Activated CD8-positive, alpha-beta memory T cell treated with anti-CD3 and anti-CD28 coated beads, Interleukin-2, amount 50 U/mL, for 1 hour (primary cell): ENCODE data around the gene FAF2.
"Not testable (repeated sequence)": the region's sequence is repeated elsewhere in the genome, so short reads cannot be mapped to it uniquely, and the experiment has no call there.

Experiments
- DNase-seq: peaks from one replicate; pipeline ENCODE4 v3.0.0-alpha.2; 2020; ENCODE audit errors: extremely low read depth

FAF2 gene

GRCh38 chr5:176454724-176455394, 6.7 kb downstream of the FAF2 start:
- DNase-seq, result no peak

DNA sequence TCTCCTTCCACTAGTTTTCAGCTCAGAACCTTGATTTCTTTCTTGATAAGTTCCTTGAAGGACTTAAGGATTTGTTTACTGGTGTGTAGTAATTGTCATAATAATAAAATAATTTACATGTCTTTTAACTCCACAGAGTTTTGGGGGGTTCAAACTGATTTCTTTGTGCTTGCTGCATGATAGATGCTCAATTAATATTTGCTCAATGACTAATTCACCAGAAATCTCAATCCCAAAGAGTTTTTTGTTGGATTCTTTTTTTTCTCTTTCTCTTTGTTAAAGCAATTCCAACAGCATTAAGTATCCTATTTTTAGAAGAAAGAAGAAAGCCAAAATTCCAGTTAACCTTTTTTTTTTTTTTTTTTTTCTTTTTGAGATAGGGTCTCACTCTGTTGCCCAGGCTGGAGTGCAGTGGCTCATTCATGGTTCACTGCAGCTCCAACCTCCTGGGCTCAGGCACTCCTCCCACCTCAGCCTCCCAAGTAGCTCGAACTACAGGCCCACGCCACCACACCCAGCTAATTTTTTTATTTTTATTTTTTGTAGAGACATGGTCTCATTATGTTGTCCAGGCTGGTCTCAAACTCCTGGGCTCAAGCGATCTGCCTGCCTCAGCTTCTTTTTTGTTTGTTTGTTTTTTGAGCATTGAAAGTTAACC, 10.8 kb downstream of the FAF2 start:
- no peak for DNase-seq

DNA sequence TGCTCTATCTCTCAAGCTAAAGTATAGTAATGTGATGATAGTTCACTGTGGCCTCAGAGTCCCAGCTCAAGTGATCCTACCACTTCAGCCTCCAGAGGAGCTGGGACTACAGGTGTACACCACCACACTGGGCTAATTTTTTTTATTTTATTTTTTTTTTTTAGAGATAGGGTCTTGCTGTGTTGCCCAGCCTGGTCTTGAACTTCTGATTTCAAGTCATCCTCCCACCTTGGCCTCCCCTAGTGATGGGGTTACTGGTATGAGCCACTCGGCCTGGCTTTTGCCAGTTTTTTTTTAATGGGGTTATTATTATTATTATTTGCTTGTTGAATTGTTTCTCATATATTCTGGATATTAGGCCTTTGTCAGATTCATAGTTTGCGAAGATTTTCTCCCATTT, 13.2 kb downstream of the FAF2 start:
- no peak for DNase-seq

DNA sequence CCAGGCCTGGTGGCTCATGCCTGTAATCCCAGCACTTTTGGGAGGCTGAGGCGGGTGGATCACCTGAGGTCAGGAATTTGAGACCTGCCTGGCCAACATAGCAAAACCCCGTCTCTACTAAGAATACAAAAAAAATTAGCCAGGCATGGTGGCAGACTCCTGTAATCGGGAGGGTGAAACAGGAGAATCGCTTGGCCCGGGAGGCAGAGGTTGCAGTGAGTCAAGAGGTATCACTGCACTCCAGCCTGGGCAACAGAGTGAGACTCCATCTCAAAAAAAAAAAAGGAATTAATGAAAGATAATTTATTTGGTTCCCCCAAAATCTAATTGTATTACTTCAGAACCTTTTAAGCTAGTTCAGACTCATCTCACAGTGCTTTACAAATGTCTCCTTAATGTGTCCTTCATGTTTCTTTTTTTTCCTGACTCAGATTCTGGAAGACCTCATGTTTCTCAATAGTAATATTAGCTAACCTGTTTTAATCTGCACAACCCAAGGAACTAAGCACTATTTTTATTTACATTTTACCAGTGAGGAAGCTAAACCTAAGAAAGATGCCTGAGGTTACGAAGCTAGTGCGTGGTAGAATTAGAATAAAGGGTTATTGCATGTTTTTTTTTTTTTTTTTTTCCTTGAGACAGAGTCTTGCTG, 15.1 kb downstream of the FAF2 start:
- DNase-seq, result no peak

GRCh38 chr5:176466245-176466871, 18.2 kb downstream of the FAF2 start:
- DNase-seq, result no peak

DNA sequence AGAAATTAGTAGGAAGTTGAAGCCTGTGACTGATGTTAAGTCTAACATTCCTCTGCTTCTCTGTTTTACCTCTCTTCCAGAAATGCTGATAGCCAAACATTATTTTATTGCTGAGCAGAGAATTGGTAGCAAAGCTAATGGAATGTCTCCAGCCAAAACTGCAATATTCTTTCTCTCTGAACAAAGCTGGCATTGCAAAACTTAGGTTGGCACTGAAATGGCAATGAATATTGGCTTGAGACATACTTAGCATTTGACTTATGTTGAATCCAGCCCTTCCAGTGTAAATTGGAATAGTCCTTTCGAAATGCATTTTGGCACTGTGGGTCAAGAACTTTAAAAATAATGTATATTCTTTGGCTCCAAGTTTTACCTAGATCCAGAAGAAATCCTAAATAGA, 21.1 kb downstream of the FAF2 start:
- no peak for DNase-seq

DNA sequence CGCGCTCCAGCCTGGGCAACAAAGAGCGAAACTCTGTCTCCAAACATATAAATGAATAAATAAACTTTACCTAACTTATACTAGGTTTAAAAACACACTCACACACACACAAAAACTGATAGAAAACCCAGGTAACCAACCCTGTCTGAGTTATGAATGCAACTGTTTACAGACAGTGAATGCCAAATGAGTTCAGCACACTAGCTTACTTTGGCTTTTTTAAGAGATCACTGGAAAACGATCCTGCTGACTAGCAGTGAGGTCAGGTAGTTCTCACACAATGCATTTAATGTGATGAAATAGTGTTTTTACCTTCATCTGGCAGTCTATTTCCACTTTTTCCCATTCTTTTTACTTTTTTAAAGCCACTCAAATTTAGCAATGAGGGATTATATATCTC, 22.4 kb downstream of the FAF2 start:
- no peak for DNase-seq

GRCh38 chr5:176471098-176471497, 22.9 kb downstream of the FAF2 start:
- DNase-seq, result no peak

GRCh38 chr5:176473335-176474006, 25.3 kb downstream of the FAF2 start:
- no peak for DNase-seq

DNA sequence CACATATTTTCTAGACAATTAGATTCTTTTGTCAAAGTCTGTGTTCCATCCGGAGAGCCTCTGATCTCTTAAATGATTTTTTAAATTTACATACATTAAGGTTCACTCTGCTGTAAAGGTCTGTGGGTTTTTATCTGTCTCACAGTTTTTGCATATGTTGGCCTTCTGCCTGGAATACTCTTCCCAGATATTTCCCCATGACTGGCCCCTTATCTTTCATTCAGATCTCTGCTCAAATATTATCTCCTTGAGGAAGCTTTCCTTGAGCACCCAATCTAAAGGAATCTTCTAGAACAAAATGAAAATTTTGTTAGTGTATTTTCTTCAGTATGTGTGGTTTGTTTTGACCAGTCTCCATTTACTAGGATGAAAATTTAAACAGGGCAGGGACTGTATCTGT, 26.3 kb downstream of the FAF2 start:
- DNase-seq, result no peak

DNA sequence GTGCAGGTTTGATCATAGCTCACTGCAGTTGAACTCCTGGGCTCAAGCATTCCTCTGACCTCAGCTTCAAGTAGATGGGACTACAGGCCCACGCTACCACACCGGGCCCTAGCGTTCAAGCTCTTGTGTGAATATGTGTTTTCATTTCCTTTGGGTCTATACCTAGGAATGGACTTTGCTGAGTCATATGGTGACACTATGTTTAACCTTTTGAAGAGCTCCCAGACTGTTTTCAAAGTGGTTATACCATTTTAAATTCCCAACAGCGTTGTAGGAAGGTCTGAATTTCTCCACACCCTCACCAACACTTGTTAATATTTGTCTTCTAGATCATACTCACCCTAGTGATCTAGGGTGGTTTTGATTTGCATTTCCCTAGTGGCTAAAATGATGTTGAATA, 33.5 kb downstream of the FAF2 start:
- DNase-seq, result no peak

GRCh38 chr5:176485176-176485575, 37.0 kb downstream of the FAF2 start:
- DNase-seq, result no peak

- DNase-seq, result no peak
Observed at GRCh38 chr5:176486189-176486757, 38.1 kb downstream of the FAF2 start.

DNA sequence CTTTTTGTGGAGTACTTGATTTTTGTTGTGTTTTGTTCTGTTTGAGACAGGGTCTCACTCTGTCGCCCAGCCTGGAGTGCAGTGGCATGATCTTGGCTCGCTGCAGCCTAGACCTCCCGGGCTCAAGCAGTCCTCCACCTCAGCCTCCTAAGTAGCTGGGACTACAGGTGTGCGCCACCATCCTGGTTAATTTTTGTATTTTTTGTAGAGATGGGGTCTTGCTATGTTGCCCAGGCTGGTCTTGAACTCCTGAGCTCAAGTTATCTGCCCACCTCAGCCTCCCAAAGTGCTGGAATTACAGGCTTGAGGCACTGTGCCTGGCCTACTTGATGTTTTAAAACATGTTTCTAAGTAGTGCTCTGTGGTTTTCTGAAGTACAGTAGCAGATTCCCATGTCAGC, 39.0 kb downstream of the FAF2 start:
- DNase-seq, result not testable (repeated sequence)

DNA sequence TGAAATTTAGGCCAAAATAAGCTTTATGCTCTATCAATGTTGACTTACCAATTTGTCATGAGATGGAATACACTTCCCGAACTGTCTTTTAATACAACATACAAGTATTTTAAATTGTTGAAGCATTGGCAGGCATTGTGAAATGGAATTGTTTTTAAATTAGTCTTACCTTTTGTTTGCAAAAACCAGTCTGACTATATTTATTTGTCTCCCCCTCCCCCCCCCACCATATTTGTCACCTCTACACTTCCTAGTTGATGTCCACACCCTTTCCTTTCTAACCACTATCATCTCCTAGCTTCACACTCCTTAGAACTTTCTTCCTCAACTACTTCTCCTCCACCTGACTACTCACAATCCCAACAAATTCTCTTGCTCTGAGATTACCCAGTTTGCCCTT, 40.9 kb downstream of the FAF2 start:
- DNase-seq, result no peak

DNA sequence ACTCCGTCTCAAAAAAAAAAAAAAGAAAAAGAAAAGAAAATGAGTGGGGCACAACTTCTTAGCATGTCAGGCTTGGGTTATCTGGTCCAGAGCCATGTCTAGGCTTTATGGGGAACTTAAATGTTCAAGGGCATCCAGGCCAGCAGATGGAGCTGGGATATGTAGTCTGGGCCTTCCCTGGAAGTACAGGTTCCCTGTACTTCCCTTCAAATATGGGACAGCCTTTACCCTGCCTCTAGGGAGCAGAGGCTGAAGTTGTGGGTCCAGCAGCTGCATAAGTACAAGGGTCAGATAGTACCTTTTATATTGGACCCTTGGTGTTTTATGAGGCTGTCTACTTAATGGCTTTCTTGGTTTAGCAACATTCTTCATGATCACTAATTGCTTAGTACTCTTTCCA, 42.1 kb downstream of the FAF2 start:
- DNase-seq, result no peak

- no peak for DNase-seq
Observed at GRCh38 chr5:176491101-176491502, 42.9 kb downstream of the FAF2 start.

GRCh38 chr5:176491901-176492300, 43.7 kb downstream of the FAF2 start:
- no peak for DNase-seq

- DNase-seq, result no peak
Observed at GRCh38 chr5:176492431-176492830, 44.2 kb downstream of the FAF2 start.

- no peak for DNase-seq
Observed at GRCh38 chr5:176497852-176498251, 49.7 kb downstream of the FAF2 start.

- no peak for DNase-seq
Observed at GRCh38 chr5:176499273-176499672, 51.1 kb downstream of the FAF2 start.

- DNase-seq, result no peak
Observed at GRCh38 chr5:176500511-176500910, 52.3 kb downstream of the FAF2 start.
